Measurements from ENCODE around the gene CLIC4. TPM values are rescaled to one million over a fixed set of nuclear protein-coding genes. Genes with fewer than 3 reads are reported as not detected.

CLIC4 gene
- total and polyA plus RNA-seq, 9 of the 15 experiments (the other 6 are each of a cell fraction or from before 2014, with no cell fraction given), result 16.0 to 67.5 (median 38.4) TPM

DNA sequence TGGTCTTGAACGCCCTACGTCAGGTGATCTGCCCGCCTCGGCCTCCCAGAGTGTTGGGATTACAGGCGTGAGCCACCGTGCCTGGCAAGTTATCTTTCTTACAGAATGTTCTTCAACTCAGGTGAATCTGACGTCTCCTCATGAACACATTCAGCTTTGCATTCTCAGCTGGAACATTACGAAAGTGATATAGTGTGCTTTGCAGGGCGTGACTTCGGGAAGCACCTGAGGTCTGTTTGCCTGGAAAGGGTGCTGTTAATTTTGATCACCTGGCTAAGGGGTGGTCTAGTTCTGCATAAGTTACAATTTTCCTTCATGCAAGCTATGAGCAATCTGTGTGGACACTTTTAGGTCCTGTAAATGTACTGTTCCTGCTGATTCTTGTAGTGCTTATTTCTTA lies 16.3 kb upstream of the CLIC4 start (continued):
- TF ChIP-seq MGA (IDR thresholded peaks at IDR 0.05), result no peak
- no peak for TF ChIP-seq NFRKB (IDR thresholded peaks at IDR 0.05; ENCODE audit: low read depth)
- TF ChIP-seq RAD51 (IDR thresholded peaks at IDR 0.05; ENCODE audit: borderline replicate concordance, low read depth), result no peak
- TF ChIP-seq RFX7 (CRISPR knock-in tag; IDR thresholded peaks at IDR 0.05), result no peak
- no peak for TF ChIP-seq NFE2 (IDR thresholded peaks at IDR 0.05; ENCODE audit: low read depth)
- TF ChIP-seq RBM15 (IDR thresholded peaks at IDR 0.05; ENCODE audit: insufficient read depth, low read length), result no peak

Measured in K562 (cell line).